ENCODE results near the gene CDK17. TPM values are rescaled to one million over a fixed set of nuclear protein-coding genes. Genes with fewer than 3 reads are reported as not detected.

The CDK17 gene
- total RNA-seq, 1 donor from 2014 or later = 224 TPM

DNA sequence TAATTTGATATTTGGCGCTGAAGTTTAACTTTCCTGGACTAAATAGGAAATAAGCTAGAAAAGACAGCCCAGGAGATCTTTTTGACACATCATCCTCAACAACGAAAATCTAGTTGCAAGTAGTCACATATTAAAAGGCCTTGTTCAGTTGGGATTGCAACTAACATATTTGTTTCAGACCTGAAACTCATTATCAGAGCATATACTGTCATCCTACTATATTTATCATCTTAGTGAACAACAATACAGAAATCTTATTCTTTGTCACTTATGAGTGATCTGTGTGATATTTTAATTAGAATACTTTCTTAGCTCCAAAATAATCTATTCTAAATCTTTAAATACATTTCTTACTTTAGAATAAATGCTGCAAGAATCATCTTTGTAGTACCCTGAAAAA, 134.0 kb downstream of the CDK17 start:
- DNase-seq (ENCODE audit: low read depth, low spot score) = no peak

GRCh38 chr12:96265836-96266235, 134.4 kb downstream of the CDK17 start:
- no peak for DNase-seq (ENCODE audit: low read depth, low spot score)

- DNase-seq (ENCODE audit: low read depth, low spot score) = no peak
Measured at GRCh38 chr12:96265400-96265799, 134.8 kb downstream of the CDK17 start.

DNA sequence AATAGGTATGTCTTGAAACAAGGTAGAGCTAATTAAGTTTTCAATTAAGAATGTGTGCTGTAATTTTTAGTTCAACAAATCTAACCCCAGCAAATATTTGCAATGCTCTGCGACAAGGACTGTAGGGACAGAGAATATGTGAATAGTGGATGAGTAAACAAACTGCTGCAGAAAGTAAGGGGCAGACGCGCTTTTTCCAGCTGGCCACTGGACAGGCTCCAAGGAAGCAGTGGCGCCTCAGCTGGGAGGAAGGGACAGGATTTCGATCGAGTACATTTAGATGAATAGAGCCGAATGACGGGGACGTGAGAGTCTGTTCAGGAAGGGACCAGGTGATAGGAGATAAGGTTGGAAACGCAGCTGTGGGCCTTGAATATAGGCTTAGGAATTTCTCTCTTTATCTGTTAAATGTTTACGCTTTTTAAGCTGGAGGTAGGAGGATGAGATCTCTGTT, 136.8 kb downstream of the CDK17 start:
- DNase-seq (ENCODE audit: low read depth, low spot score) = peak; percentile 57

DNA sequence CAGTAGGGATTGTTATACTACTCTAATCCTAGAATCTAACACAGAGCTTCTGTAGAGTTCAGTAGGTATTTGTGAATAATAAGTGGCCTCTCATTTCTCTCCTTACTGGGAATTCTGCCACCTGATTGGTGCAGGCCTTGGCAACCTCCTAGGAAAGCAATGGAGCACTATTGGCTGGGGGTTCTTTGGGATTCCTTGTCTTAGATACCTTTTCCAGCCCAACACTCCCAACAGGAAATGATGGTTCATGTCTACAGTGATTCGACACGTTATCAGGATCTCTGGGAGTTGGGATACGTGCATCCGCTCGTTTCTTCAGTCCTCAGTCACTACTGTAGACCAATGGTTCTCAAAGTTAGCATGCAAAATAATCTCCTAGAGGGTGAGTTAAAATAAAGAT, 138.7 kb downstream of the CDK17 start:
- no peak for DNase-seq (ENCODE audit: low read depth, low spot score)

GRCh38 chr12:96260644-96261043, 139.6 kb downstream of the CDK17 start:
- no peak for DNase-seq (ENCODE audit: low read depth, low spot score)

DNA sequence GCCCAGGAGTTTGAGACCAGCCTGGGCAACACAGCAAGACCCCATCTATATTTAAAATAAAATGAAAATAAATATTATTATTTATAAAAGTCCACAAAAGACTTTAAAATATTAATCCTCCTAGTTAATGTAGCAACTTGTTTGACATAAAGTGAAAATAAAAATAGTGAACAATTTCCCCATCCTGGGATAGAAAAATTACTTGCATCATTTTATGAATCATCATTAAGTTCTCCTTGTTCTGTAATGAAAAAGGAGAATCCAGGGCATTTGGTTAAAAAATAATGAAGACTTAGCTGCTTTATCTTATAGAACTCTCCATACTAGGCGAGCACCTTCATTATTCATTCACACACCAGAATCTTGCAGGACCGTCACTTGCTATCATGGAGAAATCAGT, 140.0 kb downstream of the CDK17 start:
- no peak for DNase-seq (ENCODE audit: low read depth, low spot score)

- DNase-seq (ENCODE audit: low read depth, low spot score) = no peak
Measured at GRCh38 chr12:96258104-96258961, 141.9 kb downstream of the CDK17 start.

- no peak for DNase-seq (ENCODE audit: low read depth, low spot score)
Measured at GRCh38 chr12:96257550-96258103, 142.6 kb downstream of the CDK17 start.

DNA sequence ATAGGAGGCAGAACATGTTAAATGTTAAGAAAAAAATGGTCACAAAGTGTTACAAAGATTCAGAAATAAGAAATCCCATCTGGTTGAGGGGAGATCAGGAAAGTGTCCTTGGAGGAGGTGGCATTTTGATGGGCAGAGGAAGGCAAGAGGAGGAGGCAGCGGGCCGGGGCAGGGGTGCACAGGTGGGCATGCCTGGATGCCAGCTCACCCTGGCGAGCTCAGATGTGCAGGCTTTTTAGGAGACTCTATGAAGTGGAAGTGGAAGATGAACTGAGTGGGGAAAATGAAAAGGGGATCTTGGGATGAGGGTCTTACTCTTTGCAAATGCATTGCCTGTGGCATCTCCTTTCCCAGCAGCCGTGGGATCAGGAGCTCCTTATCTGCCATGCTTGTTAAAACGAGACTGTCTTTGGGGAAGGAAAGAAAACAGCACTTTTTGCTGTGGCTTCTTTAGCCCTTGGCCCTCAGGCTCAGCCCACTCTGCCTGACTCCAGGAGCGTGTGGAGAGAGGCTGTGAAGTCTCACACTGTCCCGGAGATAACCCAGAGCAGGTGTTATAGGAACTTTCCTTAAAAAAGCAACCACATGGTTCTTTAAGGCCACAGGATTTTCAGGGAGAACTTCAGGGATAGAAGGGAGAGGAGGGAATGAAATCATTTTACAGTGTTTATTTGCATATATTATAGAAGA, 143.4 kb downstream of the CDK17 start:
- no peak for DNase-seq (ENCODE audit: low read depth, low spot score)

GRCh38 chr12:96255077-96255476, 145.2 kb downstream of the CDK17 start:
- peak; percentile 98 for DNase-seq (ENCODE audit: low read depth, low spot score)

DNA sequence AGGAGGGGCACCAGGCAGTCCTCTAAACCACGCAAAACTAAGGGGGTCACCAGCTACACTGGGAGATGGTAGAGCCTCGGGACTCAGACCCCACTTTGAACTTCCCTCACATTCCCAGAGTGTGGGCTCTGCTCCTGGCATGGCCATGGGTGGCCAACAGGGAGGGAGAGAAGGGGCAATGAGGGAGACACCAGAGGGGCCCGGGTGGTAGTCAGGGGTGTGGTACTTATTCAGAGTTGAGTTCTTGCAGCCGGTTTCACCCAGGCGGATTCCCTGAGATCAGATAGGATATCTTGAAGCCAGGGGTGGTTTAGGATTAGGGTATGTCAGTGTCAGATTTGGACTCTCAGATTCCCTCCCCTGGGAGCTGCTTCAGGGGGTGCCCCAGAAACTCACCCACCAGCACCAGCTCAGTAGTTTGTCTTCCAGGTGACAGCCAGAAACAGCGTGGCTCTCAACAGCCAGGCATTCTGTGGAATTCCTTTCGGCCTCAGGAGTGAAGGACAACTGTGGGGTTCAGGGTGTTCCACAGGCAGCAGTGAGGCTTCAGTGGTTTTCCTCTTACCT, 150.0 kb downstream of the CDK17 start:
- DNase-seq (ENCODE audit: low read depth, low spot score) = no peak

GRCh38 chr12:96249196-96250118, 150.8 kb downstream of the CDK17 start:
- no peak for DNase-seq (ENCODE audit: low read depth, low spot score)

DNA sequence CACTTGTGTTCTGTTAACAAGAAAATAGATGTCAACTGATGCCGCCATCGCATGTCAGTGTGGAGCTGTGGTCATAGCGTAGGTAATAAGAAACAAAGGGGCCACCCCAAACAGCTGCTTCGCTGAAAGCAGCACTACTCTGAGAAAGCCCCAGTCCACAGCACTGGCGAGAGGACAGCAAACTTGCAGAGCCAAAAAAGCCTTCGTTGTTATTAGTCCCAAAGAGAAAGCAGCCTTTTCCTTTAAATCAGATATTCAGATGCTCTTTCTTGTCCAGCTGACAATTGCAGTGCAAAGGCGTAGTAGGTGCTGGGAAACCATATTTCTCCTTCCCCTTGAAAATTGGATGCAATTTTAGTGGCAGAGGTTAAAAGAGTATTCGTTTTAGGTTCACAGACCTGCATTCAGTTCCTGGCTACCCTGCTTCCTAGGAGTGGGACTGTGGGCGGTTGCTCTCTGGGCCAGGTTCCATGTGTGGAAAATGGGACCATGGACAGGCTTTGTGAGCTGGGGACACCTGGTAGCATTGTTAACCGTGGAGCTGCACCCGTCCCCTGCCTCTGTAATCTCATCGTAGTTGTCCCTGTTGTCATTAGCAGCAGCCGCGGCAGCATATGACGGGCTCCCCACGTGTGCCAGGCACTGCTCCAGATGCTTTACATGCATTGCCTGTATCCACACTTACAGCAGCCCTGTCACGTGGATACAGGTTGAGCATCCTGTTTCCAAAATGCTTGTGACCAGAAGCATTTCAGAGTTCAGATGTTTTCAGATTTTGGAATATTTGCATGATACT, 151.9 kb downstream of the CDK17 start:
- DNase-seq (ENCODE audit: low read depth, low spot score) = no peak

DNA sequence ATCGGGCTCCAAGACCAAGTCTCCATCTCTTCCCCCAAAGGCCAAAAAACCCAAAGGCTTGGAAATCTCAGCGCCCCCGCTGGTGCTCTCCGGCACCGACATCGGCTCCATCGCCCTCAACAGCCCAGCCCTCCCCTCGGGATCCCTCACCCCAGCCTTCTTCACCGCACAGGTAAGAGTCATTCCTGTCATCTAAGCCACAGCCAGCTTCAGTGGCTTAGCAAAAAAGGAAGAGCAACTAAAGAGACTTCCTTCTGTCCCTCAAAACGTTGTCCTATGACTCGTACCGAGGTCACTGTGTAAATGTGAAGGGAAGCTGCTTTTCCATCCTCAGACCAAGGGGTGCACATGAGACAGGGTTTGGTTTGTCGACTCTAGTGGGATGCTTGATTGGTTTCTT, 152.7 kb downstream of the CDK17 start:
- DNase-seq (ENCODE audit: low read depth, low spot score) = no peak

- DNase-seq (ENCODE audit: low read depth, low spot score) = no peak
Measured at GRCh38 chr12:96246926-96247505, 153.2 kb downstream of the CDK17 start.

GRCh38 chr12:96244826-96245225, 155.4 kb downstream of the CDK17 start:
- DNase-seq (ENCODE audit: low read depth, low spot score) = no peak

- no peak for DNase-seq (ENCODE audit: low read depth, low spot score)
Measured at GRCh38 chr12:96242597-96242996, 157.6 kb downstream of the CDK17 start.

- DNase-seq (ENCODE audit: low read depth, low spot score) = no peak
Measured at GRCh38 chr12:96241846-96242256, 158.4 kb downstream of the CDK17 start.

DNA sequence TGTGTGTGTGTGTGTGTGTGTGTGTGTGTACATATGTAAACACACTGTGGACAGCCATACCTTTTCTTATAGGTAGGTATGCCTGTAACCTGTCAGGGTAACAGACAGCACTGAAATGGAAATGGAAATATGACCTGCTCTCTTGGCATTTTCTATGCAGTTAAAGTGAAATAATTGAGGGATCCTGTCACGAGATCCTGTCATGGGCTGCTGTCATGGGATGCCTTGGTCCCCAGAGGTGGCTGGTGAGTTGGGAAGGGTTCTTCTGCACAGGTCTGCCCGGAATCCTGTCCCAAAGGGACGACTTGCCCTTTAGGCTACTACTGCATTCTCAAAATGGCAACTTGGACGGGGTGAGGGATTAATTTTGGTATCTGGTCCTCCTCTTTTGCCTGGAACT, 158.8 kb downstream of the CDK17 start:
- no peak for DNase-seq (ENCODE audit: low read depth, low spot score)
